Gastrocnemius medialis (tissue), 4 donors: ENCODE results near the gene SCN4A.

Experiments
- POLR2A ChIP-seq, 2 donors: fragments of 450-650 bp; IDR thresholded peaks; one replicate each; pipeline ENCODE4 v1.6.1; 2017; ENCODE audit warnings: antibody characterized with exemption in 2 of 2, mild to moderate bottlenecking in 2 of 2, moderate library complexity in 2 of 2
- TF ChIP-seq, protein P1 (sequence below), 5 experiments: fragments of 450-650 bp in 3 of 5; fragments of 200-600 bp in 2 of 5; sonication (generic) in 2 of 5; IDR thresholded peaks in 4 of 5; conservative IDR thresholded peaks in 1 of 5; 1 replicate in 4 of 5; 2 replicates in 1 of 5; pipeline ENCODE4 v1.5.1; 2016 to 2019; ENCODE audit warnings: antibody characterized with exemption in 5 of 5, mild to moderate bottlenecking in 3 of 5, moderate library complexity in 3 of 5

DNA sequence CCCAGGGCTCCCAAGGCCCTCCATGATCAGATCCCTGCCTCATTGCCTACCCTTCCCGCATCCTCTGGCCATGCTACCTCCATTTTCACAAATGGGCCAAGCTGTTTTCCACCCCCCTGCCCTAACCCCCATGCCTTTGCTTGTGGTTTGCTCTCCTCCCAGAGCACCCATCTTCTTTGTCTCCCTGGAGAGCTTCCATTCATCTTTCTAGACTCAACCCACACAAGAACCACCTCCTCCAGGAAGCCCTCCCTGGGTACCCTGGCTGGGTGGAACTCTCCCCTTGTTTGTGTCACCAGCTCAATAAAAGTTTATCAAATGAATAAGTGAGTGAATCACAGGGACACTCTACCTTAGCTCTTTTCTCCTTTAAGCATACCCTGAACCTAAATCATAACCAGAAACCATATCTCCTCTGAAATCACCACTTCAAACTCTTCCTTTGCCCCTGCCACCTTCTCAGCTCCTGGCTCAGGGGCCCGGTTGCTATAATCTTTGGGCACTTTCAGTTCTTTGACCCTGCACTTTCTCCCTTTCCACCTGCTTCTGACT lies 2.9 kb upstream of the SCN4A start:
- TF ChIP-seq, protein P1, sequence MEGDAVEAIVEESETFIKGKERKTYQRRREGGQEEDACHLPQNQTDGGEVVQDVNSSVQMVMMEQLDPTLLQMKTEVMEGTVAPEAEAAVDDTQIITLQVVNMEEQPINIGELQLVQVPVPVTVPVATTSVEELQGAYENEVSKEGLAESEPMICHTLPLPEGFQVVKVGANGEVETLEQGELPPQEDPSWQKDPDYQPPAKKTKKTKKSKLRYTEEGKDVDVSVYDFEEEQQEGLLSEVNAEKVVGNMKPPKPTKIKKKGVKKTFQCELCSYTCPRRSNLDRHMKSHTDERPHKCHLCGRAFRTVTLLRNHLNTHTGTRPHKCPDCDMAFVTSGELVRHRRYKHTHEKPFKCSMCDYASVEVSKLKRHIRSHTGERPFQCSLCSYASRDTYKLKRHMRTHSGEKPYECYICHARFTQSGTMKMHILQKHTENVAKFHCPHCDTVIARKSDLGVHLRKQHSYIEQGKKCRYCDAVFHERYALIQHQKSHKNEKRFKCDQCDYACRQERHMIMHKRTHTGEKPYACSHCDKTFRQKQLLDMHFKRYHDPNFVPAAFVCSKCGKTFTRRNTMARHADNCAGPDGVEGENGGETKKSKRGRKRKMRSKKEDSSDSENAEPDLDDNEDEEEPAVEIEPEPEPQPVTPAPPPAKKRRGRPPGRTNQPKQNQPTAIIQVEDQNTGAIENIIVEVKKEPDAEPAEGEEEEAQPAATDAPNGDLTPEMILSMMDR (IDR thresholded peaks at IDR 0.05 in 4 of 5, conservative IDR thresholded peaks at IDR 0.05 in 1 of 5) = no peak
- no peak for TF ChIP-seq POLR2A (IDR thresholded peaks at IDR 0.05)
